Epithelial cell of alveolus of lung (primary cell): ENCODE measurements around the gene CCDC146. TPM values are rescaled to one million over a fixed set of nuclear protein-coding genes. Genes with fewer than 3 reads are reported as not detected.

Experiments
- total RNA-seq: library from RNA; depleted of rRNA; stranded (reverse); fragments of >200 nt; gene quantifications from 2 replicates; pipeline ENCODE4 v1.2.1, GENCODE V29; 2015

Gene CCDC146, protein sequence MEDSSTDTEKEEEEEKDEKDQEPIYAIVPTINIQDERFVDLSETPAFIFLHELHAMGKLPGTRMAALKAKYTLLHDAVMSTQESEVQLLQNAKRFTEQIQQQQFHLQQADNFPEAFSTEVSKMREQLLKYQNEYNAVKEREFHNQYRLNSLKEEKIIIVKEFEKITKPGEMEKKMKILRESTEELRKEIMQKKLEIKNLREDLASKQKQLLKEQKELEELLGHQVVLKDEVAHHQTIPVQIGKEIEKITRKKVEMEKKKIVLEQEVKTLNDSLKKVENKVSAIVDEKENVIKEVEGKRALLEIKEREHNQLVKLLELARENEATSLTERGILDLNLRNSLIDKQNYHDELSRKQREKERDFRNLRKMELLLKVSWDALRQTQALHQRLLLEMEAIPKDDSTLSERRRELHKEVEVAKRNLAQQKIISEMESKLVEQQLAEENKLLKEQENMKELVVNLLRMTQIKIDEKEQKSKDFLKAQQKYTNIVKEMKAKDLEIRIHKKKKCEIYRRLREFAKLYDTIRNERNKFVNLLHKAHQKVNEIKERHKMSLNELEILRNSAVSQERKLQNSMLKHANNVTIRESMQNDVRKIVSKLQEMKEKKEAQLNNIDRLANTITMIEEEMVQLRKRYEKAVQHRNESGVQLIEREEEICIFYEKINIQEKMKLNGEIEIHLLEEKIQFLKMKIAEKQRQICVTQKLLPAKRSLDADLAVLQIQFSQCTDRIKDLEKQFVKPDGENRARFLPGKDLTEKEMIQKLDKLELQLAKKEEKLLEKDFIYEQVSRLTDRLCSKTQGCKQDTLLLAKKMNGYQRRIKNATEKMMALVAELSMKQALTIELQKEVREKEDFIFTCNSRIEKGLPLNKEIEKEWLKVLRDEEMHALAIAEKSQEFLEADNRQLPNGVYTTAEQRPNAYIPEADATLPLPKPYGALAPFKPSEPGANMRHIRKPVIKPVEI
- total RNA-seq: 0.24 and 0.26 TPM in 2 replicates

GRCh38 chr7:77121860-77122681, at the start of gene CCDC146:
Gene CCDC146, plus strand, starts transcription at chr7:77122615. Its CDS starts 45,054 bp downstream, at chr7:77167669.

GRCh38 chr7:77199013-77199966, 76.9 kb downstream of the CCDC146 start, which contains the start of gene FGL2:
Gene FGL2, minus strand, starts transcription at chr7:77199819. Its CDS starts 26 bp downstream, at chr7:77199793.

Other genes starting within 250 kb of the CCDC146 start
- not detected in 2 replicates for gene SPDYE17, start 90.3 kb upstream of the CCDC146 start, total RNA-seq
- not detected in 2 replicates for gene SPDYE18, start 60.1 kb upstream of the CCDC146 start, total RNA-seq
- gene FGL2, start 77.2 kb downstream of the CCDC146 start, total RNA-seq: 0.26 and 1.9 TPM in 2 replicates